GM19438 (cell line): ENCODE measurements around the gene EIF4G3.
"Not testable (repeated sequence)": the region's sequence is repeated elsewhere in the genome, so short reads cannot be mapped to it uniquely, and the experiment has no call there.

Source experiments
- ATAC-seq: cut with Tn5 transposase; IDR thresholded peaks from one replicate; pipeline ENCODE4 v1.9.1; 2021; ENCODE audit warnings: low read depth; ENCODE audit not compliant: unreplicated experiment

The EIF4G3 gene

GRCh38 chr1:21035794-21036193 is 140.9 kb downstream of the EIF4G3 start:
- ATAC-seq: no peak

DNA sequence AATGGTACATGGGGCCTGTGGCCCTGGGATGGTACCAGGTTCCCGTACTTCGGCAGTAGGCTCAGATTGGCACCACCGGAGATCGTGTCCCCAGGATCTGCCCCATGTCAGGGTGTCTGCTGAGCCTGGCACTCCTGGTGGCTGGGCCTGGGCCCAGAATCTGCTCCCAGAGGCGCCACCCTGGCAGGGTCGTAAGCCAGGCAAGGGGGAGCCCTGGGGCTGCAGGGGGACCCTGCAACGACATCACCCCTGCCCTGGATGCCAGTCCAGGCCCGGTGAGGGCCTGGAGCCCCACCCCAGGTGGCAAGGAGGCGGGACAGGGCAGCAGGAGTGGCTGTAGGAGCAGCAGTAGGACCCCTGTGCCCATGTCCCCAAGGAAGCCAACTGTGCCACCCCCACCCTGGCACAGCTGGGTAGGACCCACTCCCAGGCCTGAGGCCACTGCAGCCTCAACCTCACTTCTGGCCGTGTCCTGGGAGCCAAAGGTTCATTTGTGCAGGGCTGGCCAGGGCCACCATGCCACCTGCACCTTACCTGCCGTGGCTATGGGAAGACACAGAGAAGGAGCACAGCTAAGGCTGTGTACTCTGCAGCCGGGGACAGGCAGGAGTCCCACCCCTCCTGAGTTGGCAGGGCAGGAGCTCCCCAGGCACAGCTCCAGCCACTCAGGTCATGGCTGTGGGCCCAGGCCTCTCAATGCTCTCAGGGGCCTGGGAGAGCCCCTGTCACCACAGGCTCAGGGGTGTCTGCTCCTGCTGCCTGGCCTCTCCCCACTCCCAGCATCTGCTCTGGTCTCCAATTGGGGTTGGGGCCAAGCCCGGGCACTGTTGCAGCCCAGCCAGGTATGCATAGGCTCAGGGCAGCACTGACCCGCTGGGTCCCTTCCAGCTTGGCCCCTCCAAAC is 141.7 kb downstream of the EIF4G3 start:
- no peak for ATAC-seq

- ATAC-seq: no peak
Observed at GRCh38 chr1:21032741-21033140, 144.0 kb downstream of the EIF4G3 start.

- ATAC-seq: no peak
Observed at GRCh38 chr1:21030181-21030580, 146.5 kb downstream of the EIF4G3 start.

DNA sequence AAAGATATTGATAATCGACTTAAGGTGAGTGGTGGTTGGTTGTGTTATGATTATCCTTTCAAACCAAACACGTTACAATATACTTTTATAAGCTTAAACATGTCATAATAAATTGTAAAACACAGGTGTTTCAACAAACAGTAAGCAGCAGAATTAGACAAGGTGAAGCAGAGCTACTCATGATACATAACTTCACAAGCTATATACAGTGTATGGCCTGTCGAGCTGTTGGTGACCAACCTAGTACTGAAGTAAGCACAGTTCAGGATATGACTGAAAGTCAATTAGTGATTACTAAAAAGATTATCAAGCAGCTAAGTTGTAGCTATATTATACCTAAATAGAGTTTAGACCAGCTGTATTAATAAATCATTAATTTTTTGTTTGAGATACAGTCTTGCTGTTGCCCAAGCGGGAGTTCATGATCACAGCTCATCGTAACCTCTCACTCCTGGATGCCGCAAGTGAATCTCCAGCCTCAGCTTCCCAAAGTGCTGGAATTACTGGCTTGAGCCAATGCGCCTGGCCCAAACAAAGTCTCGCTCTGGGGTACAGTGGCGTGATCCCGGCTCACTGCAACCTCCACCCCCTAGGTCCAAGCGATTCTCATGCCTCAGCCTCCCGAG is 148.1 kb downstream of the EIF4G3 start:
- no peak for ATAC-seq

DNA sequence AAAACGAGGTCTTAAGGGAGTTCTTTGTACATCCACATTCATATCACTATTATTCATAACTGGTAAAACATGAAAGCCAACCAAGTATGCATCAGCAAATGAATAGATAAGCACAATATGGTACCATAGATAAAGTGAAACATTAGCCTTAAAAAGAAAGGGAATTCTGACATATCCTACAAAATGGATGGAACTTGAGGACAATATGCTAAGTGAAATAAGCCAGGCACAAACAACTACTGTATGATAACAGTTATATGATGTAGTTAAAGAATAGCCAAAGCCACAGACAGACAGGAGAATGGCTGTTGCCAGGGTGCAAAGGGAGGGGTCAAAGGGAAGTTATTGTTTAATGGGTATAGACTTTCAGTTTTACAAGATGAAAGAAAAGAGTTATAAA is 148.9 kb downstream of the EIF4G3 start:
- no peak for ATAC-seq

DNA sequence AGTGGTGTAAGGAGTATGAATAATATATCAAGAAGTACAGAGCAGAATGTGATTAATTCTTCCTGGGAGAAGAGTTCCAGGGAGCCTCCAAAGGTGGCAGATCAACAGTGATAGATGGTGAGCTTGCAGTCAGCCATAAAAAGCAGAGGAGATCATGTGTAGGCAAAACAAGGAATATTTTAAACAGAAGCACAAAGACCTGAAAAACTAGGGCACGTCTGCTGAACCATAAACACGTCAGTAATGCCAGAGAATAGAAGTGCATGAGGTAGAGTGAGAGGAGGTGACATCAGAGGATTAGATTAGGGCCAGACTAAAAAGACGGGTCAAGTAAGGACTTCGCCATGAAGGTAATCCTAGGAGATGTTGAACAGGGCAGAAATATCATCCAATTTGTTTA is 151.8 kb downstream of the EIF4G3 start:
- no peak for ATAC-seq

- ATAC-seq: not testable (repeated sequence)
Observed at GRCh38 chr1:21024136-21024896, 152.4 kb downstream of the EIF4G3 start.

DNA sequence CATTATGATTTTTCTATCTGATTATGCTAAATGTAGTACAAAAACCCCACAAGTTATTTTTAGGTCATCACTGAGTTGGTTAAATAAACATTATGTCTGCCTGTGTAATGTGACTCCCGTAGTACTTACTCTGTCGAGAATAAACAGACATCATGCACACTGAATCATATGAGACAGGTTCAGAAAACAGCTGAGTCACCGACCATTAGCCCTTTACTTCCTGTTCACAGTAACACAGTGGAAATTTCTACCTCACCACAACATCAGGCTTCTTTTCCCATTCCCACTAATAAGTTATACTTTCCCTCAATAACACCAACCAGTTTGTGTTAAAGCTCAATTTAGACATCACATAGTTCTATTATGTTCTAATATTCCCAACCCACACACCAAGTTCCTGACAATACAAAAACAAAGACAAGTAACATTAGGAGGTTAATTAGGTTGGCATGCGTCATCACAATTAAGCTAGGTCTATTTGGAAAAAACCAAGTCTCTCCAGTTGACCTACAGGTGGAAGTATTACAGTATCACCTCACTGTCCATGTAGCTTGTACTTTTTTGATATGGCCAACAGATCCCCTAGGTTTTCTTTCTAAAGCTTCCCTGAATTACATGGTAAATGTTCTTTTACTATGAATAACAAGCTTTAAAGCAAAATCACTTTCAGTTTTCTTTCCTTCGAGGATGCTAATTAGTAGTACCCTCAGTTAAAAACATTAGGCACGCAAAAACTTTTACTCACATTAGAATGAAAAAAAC is 154.2 kb downstream of the EIF4G3 start:
- ATAC-seq: no peak

DNA sequence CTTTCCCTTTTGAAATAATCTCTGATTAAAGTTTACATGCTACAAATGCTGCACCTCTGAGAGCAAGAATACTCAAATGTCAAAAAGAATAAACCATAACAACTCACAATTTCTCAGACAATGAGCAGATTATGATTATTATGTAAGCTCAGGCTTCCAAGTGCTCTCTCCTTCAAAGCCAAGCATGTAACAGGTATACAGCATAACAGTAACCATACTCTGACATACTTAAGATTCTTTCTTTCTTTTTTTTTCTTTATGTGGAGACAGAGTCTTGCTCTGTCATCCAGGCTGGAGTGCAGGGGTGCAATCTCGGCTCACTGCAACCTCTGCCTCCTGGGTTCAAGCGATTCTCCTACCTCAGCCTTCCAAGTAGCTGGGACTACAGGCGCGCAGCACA is 155.4 kb downstream of the EIF4G3 start:
- ATAC-seq: no peak

DNA sequence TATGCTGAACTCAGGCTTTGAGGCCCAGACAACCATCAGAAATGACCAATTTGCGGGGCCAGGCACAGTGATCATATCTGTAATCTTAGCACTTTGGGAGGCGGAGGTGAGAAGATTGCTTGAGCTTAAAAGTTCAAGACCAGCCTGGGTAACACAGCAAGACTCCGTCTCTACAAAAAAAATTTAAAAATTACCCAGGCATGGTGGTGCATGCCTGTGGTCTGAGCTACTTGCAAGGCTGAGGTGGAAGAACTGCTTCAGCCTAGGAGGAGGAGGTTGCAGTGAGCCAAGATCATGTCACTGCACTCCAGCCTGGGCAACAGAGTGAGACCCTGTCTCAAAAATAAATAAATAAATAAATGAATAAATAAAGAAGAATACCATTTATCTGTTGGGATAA is 156.5 kb downstream of the EIF4G3 start:
- ATAC-seq: no peak

- ATAC-seq: no peak
Observed at GRCh38 chr1:21018673-21019072, 158.0 kb downstream of the EIF4G3 start.

DNA sequence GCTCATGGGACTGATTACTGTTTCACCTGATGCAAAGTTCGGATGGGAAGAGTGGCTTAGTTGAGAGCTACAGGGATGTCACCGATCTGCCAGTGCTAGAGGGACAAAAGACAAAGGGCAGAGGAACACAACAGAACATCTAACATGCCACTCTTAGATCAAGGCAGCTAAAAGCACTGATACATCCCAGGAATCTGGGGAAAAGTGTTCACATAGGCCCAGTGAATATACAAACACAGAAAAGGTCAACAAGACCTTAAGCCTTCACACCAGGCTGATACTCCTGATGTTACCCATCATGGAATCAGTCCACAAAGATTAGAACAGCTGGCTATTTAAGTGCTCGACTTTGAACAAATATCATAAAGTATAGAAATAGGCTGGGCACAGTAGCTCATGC is 163.2 kb downstream of the EIF4G3 start:
- no peak for ATAC-seq

GRCh38 chr1:21012937-21013336 is 163.8 kb downstream of the EIF4G3 start:
- ATAC-seq: no peak

DNA sequence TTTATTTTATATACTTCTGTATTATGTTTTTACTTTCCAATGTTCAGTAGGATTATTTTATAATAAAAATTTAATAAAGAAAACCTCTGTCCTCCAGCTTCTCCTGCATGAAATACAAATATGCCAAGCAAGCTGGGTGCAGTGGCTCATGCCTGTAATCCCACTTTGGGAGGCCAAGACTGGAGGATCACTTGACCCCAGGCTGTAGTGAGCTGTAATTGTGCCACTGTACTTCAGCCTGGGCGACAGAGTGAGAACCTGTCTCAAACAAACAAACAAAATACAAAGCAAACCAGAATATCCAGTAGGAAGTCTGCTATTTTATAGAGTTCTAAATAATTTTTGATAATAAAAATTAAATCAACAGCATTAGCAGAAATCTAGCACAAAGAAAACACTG is 168.8 kb downstream of the EIF4G3 start:
- ATAC-seq: no peak

DNA sequence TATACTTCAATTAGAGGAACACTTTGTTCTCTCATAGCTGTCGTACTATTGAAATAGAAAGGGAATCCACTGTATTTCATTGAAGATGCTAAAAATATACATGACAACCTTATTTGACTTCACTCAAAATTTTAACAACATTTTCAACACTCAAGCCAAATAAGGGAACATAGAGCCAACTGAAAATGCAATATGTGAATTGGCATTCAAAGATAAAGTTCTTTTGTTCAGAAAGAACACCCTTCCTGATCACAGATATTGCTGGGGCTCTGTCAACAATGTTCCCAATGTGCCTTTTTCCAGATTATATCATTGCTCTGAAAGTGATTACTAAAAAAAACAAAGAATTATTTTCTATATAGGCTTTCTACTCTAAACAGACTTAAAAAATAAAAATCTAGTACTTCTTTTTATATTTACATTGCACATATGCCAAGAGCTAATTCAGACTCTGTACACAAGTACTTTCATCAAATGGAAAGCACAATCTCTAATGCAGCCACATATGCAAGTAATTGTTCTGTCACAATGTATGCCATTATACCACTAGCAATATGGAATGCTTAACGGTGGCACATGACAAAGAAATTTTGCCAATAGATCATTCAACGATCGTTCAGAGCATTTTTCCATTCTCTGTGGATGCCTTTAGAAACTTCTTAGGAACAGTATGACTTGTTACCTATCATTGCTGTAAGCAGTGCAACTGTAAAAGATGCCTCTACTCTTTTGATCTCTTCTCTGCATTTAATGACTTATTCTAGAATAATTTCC is 171.0 kb downstream of the EIF4G3 start:
- ATAC-seq: no peak

DNA sequence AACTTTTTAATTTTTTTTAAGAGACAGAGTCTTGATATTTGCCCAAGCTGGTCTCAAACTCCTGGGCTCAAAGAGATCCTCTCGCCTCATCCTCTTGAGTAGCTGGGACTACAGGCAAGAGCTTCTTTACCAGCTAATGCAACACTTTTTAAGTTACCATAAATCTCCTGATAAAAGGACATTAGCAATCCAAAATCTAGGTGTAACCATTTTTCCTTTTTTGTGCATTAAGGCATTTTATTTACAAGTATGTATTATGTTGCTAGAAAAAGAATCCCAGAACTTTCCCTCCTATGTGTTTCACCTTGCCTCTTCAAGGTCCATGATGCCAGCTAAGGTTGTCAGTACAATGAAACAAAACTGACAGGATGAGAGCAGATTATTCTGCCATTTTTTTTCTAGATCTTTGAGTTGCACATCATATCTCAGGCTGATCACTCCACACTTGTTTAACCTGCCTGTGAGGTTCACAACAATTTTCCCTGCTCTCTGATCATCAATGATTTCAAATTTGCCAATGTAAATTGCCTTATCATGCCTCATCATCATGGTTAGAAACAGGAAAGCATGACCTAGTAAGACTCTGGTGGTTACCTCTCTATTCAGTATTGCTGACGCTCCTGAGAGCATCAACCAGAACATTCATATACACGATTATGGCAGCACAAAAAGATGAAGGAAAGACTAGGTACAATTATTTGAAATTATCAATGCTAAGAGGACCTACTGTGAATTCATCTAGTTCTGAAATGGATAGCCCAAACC is 173.2 kb downstream of the EIF4G3 start:
- no peak for ATAC-seq

GRCh38 chr1:21001042-21001441 is 175.7 kb downstream of the EIF4G3 start:
- no peak for ATAC-seq

- ATAC-seq: no peak
Observed at GRCh38 chr1:21000245-21000594, 176.5 kb downstream of the EIF4G3 start.
